Smooth muscle cell of trachea (primary cell): ENCODE measurements around the gene GTPBP1. TPM values are rescaled to one million over a fixed set of nuclear protein-coding genes. Genes with fewer than 3 reads are reported as not detected.

Source experiments
- total RNA-seq: library from RNA; depleted of rRNA; stranded (reverse); fragments of >200 nt; gene quantifications from 2 replicates; pipeline ENCODE4 v1.2.1, GENCODE V29; 2014

Gene GTPBP1
- total RNA-seq = 26.0 and 31.1 TPM in 2 replicates

DNA sequence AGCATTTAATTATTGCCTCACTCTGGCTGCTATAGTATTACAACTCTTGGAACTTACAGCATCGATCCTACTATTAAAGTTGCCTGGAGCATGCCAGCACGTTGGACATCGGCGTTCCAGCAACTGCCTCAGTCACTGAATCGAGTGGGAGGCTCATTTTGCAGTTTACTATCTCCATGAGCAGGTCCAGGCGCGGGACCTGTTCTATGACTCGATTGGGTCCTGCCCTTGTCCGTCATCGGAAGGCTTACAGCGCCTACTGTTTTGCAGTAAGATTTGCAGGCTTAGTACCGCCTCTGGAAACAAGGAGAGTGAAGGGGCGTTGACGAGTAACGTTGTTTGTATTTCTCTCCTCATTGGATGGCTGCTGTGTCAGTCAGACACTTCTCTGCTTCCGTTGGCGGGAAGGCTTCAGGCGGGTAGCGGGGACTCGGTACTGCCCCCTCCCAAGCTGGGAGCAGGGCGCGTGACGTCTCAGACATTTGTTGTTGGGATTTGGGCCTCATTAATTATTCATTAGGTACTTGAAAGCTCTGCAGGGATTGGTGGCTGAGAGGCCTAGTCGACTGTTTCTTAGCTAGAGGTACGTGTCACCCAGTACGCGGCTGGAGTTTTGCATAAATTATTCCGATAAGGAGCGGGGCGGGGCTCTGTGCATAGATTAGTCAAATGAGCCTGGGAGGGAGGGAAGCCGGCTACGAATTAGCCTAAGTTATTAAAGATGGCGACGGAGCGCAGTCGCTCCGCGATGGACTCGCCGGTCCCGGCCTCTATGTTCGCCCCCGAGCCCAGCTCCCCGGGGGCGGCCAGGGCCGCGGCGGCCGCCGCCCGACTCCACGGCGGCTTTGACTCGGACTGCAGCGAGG is at the start of gene GTPBP1:
GTPBP1 (plus strand) TSS at position 710 of the 866 bp plus-strand sequence; CDS start at position 722, 12 bp downstream.

DNA sequence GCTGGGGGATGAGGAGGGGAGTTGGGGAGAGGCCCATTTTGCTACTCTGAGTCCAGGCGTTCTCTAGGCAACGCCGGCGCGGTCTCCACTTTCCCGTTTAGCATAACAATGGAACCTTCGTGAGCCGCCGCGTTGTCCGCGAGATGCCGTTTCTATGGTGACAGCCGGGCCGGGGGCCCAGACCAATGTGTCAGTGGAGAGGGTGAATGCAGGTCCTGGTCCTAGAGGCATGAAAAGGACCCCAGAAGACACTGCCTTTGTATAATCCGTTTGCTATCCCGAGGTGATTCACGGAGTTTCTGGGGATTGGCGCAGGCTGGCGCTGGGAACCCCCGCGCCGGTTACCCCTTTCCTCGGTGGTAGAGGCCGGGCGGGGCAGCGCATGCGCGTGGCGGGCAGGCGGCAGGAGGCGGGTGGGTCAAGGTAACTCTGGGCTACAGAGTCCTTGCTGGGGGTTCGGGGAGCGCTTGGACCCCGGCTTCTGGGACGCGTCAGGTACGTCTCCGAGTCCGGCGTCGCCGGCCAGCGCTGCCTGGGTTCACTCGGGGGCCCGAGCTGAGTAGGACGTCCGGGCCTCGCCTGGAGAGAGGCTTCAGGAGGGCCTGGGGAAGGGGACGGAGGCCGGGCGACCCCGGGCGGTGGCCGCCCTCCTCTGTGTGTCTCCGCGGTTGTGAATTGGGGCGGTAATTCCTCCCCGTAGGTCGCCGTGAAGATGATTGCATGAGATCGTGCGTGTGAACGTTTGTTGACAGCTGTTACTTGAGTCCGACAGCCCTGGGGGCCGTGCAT is 49.3 kb upstream of the GTPBP1 start, which contains the start of the genes CBY1 and FAM227A:
CBY1 (plus strand) TSS at position 383 of the 789 bp plus-strand sequence. CDS start 11,417 bp downstream, outside the sequence.
FAM227A (minus strand) TSS at position 137 of the 789 bp plus-strand sequence. CDS start 6,224 bp downstream, outside the sequence.

DNA sequence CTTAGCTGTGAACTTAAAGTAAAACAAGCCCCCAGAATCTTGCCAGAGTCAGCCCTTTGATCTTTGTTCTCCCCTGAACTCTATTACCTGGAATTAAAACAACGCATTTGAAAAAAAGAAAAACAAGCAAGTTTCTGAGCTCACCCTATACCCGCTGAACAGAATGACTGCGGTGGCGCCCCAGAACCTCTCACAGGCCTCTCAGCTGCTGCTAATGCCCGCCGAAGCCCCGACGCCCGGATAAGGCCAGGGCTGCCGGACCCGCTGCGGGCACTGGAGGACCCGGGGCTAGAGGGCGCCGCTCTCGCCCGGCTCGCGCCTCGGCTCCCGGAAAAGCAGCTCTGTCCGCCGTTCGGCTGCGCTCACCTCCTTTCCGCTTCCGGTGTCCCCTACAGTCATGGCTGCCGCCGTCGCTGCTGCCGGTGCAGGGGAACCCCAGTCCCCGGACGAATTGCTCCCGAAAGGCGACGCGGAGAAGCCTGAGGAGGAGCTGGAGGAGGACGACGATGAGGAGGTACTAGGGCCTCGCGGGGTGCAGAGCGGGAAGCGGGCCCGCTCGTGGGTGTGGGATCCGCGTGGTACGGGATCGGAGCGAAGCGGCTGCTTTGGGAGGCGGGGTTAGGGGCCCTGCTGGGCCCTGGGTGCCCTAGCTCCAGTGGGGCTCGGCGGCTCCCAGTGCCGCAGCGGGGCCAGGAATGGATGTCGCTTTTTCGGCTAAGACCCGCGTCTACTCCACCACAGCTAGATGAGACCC is 24.0 kb upstream of the GTPBP1 start, which contains the start of gene TOMM22:
TOMM22 (plus strand) TSS at position 376 of the 754 bp plus-strand sequence; CDS start at position 398, 22 bp downstream.

DNA sequence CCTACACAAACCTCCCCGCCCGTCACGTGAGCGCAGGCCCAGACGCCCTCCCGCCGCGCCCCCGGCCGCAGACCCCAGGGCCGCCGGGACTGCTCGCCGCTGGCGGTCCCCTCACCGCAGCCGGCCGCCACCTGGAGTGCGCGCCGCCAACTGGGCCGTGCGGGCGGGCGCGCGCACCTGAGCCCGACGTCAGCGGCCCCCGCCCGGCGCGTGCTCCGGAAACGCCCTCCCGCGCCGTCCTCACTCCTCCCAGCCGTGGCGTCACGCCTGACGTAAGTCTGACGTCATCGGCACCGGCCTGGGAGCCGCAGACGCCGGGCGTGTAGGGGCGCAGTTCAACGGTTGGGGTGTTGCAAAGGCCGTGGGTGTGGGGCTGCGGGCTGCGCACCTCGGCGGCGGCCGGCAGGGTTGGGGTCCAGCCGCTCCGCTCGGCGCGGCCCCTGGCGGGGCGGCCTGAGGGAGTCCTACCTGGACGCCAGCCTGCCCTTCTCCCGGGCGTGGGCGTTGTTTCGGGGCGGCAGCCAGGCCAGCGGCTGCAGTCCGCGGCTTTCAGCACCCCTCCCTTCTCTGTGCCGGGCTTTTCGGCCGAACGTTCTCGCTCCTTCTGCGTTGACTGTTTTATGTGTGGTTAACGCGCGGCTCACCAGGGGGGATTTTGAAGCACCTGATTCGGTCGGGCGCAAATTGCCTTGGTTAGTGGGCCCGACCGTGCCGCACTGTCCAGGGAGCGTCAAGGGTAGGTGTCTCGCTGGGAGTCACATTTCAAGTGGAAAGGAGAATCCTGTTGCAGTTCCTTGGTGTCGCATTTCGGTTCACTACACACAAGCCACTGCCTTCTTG is 4.7 kb upstream of the GTPBP1 start, which contains the start of gene JOSD1:
JOSD1 (minus strand) TSS at position 155 of the 840 bp plus-strand sequence. CDS start 956 bp downstream, outside the sequence.

DNA sequence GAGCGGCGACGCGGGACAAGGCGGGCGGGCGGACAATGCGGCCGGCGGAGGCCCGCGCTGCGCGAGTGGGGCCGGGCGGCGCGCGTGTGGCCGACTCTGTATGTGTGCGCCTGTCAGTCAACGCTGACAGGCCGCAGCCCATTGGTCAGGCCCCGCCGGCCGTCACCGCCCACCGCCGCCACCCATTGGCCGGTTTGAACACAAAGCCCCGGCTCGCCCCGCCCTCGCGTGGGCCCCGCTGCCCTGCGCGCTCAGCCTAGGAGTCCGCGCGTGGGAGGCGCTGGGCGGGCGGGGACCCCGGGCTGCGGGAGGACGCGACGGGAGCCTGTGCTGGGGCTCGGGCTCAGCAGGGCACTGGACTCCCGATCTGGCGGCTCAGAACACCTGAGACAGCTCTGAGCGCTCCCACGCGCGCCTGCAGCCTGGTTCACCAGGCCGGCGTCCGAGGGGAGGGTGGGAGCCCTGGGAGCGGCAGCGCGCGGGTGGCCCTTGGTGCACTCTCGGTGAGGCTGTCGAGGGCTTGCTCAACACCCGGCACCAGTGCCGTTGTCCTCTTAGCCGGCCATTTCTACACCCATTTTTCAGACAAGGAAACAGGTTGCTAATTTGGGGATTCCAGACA is 50.3 kb downstream of the GTPBP1 start, which contains the start of gene SUN2:
SUN2 (minus strand) TSS at position 88 of the 622 bp plus-strand sequence. CDS start 3,370 bp downstream, outside the sequence.

Other genes with a start within 250 kb of the GTPBP1 start
- 135 and 173 TPM in 2 replicates for gene KDELR3, start 237.8 kb upstream of the GTPBP1 start, total RNA-seq
- 415 and 944 TPM in 2 replicates for gene DDX17, start 199.6 kb upstream of the GTPBP1 start, total RNA-seq
- 2.8 and 15.3 TPM in 2 replicates for gene DMC1, start 135.8 kb upstream of the GTPBP1 start, total RNA-seq
- 1.2 and 2.0 TPM in 2 replicates for gene FAM227A, start 49.6 kb upstream of the GTPBP1 start, total RNA-seq
- gene CBY1, start 49.3 kb upstream of the GTPBP1 start, total RNA-seq = 14.3 and 14.7 TPM in 2 replicates
- gene TOMM22, start 24.0 kb upstream of the GTPBP1 start, total RNA-seq = 50.3 and 75.8 TPM in 2 replicates
- gene JOSD1, start 5.0 kb upstream of the GTPBP1 start, total RNA-seq = 53.2 and 57.6 TPM in 2 replicates
- gene SUN2, start 50.1 kb downstream of the GTPBP1 start, total RNA-seq = 76.7 and 126 TPM in 2 replicates
- gene DNAL4, start 88.2 kb downstream of the GTPBP1 start, total RNA-seq = 15.9 and 19.4 TPM in 2 replicates
- 0.29 and 2.8 TPM in 2 replicates for gene NPTXR, start 138.1 kb downstream of the GTPBP1 start, total RNA-seq
- 51.5 and 92.3 TPM in 2 replicates for gene CBX6, start 166.3 kb downstream of the GTPBP1 start, total RNA-seq